ENCODE results near the gene KLK7. TPM values are rescaled to one million over a fixed set of nuclear protein-coding genes. Genes with fewer than 3 reads are reported as not detected.

KLK7 gene
- total and polyA plus RNA-seq, 4 donors: 0.05 to 0.31 (median 0.14) TPM; not detected in 1

DNA sequence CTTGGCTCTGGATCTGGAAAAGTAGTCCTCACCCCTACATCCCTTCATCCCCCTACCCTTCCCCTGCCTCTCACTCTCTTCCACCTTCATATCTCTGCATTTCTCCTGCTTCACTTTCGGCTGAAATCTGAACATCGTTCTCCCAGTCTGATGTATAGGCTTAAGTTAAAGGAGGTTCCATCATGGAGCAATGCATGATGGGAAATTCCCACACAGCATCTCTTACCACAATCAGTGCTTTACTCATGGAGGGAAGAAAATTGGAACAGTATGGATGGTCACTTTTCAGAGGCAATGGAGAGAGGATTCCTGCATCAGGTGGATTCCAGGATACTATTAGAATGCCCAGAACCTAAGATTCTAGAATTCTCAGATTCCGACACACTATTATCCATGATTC is 23.8 kb upstream of the KLK7 start:
- Histone ChIP-seq H3K36me3 (ENCODE audit: control insufficient read depth in 4 of 4, insufficient read depth in 4 of 4, low read length in 4 of 4) (no peaks in the 10 kb centered on the region), H3K9ac (ENCODE audit: insufficient read depth in 1 of 2, low read length in 2 of 2) (no peak overlapping the region), H3K27ac (ENCODE audit: low read depth in 1 of 2, low read length in 1 of 2) (no peak overlapping the region), H3K9me3 (ENCODE audit: control insufficient read depth in 4 of 4, insufficient read depth in 3 of 4, low read length in 3 of 4) (peaks cover 0 to 3% (median 0%) of the 10 kb centered on the region in 4 donors), H3K4me3 (no peak overlapping the region), H3K4me1 (ENCODE audit: control insufficient read depth in 5 of 5, insufficient read depth in 5 of 5, low read length in 5 of 5) (no peaks in the 10 kb centered on the region), H3K27me3 (ENCODE audit: control insufficient read depth in 3 of 3, insufficient read depth in 3 of 3, low read length in 2 of 3) (peaks cover 0 to 15% (median 3%) of the 10 kb centered on the region in 3 donors)
- WGBS, 2 donors: 82 to 91% methylated on average over 3 of the region's 3 CpGs
- TF ChIP-seq, protein P1, sequence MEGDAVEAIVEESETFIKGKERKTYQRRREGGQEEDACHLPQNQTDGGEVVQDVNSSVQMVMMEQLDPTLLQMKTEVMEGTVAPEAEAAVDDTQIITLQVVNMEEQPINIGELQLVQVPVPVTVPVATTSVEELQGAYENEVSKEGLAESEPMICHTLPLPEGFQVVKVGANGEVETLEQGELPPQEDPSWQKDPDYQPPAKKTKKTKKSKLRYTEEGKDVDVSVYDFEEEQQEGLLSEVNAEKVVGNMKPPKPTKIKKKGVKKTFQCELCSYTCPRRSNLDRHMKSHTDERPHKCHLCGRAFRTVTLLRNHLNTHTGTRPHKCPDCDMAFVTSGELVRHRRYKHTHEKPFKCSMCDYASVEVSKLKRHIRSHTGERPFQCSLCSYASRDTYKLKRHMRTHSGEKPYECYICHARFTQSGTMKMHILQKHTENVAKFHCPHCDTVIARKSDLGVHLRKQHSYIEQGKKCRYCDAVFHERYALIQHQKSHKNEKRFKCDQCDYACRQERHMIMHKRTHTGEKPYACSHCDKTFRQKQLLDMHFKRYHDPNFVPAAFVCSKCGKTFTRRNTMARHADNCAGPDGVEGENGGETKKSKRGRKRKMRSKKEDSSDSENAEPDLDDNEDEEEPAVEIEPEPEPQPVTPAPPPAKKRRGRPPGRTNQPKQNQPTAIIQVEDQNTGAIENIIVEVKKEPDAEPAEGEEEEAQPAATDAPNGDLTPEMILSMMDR (IDR thresholded peaks at IDR 0.05; ENCODE audit: control extremely low read depth, extremely low read depth): no peak
- no peak for DNase-seq
- no peak for ATAC-seq (ENCODE audit: insufficient read depth, low FRiP score)

DNA sequence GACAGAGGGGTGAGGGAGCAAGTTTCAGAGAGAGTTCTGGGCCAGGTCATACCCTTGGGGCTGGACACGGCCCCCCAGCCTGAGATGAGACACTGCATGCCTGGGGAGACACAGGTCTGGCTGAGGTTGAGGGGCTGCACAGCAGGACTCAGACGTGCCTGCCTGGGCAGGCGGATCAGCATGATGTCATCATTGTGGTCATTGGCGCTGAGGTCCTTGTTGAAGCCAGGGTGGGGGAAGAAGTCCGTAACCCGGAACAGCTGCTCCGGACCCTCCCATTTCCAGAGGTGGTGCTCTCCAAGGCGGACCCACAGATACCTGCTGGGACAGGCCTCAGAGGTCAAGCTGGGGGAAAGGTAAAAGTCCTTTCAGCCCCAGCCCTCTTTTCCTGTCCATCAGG is 22.7 kb upstream of the KLK7 start:
- H3K27me3 ChIP-seq (ENCODE audit: control insufficient read depth in 3 of 3, insufficient read depth in 3 of 3, low read length in 2 of 3): peaks cover 2 to 15% (median 3%) of the 10 kb centered on the region in 3 donors
- WGBS, 2 donors: 51 to 55% methylated on average over 8 of the region's 8 CpGs

DNA sequence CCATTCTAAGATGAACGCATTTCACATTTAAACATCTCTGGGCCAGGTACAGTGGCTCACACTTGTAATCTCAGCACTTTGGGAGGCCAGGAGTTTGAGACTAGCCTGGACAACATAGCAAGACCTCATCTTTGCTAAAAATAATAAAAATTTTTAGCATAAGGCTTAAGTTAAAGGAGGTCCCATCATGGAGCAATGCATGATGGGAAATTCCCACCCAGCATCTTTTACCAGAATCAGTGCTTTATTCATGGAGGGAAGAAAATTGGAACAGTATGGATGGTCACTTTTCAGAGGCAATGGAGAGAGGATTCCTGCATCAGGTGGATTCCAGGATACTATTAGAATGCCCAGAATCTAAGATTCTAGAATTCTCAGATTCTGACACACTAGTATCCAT is 21.5 kb upstream of the KLK7 start:
- H3K27ac ChIP-seq (ENCODE audit: low read depth in 1 of 2, low read length in 1 of 2): no peak overlapping the region
- no peak overlapping the region for H3K4me3 ChIP-seq
- no peak overlapping the region for H3K9ac ChIP-seq (ENCODE audit: insufficient read depth in 1 of 2, low read length in 2 of 2)
- no peaks in the 10 kb centered on the region for H3K36me3 ChIP-seq (ENCODE audit: control insufficient read depth in 4 of 4, insufficient read depth in 4 of 4, low read length in 4 of 4)
- H3K4me1 ChIP-seq (ENCODE audit: control insufficient read depth in 5 of 5, insufficient read depth in 5 of 5, low read length in 5 of 5): no peaks in the 10 kb centered on the region
- DNase-seq (no peak), ATAC-seq (ENCODE audit: insufficient read depth, low FRiP score) (no peak)
- TF ChIP-seq, protein P1 (IDR thresholded peaks at IDR 0.05; ENCODE audit: control extremely low read depth, extremely low read depth): no peak
- WGBS, 2 donors: 94 to 98% methylated on average over 1 of the region's 1 CpG
- H3K27me3 ChIP-seq (ENCODE audit: control insufficient read depth in 3 of 3, insufficient read depth in 3 of 3, low read length in 2 of 3): peaks cover 3 to 21% (median 4%) of the 10 kb centered on the region in 3 donors
- peaks cover 0 to 3% (median 0%) of the 10 kb centered on the region in 4 donors for H3K9me3 ChIP-seq (ENCODE audit: control insufficient read depth in 4 of 4, insufficient read depth in 3 of 4, low read length in 3 of 4)

More for the DNA sequence above, 22.7 kb upstream of the KLK7 start:
- ATAC-seq (ENCODE audit: insufficient read depth, low FRiP score): no peak
- no peak for DNase-seq
- Histone ChIP-seq H3K4me1 (ENCODE audit: control insufficient read depth in 5 of 5, insufficient read depth in 5 of 5, low read length in 5 of 5) (no peaks in the 10 kb centered on the region), H3K9me3 (ENCODE audit: control insufficient read depth in 4 of 4, insufficient read depth in 3 of 4, low read length in 3 of 4) (peaks cover 0 to 3% (median 0%) of the 10 kb centered on the region in 4 donors), H3K9ac (ENCODE audit: insufficient read depth in 1 of 2, low read length in 2 of 2) (no peak overlapping the region), H3K27ac (ENCODE audit: low read depth in 1 of 2, low read length in 1 of 2) (no peak overlapping the region), H3K4me3 (no peak overlapping the region), H3K36me3 (ENCODE audit: control insufficient read depth in 4 of 4, insufficient read depth in 4 of 4, low read length in 4 of 4) (no peaks in the 10 kb centered on the region)
- TF ChIP-seq, protein P1 (IDR thresholded peaks at IDR 0.05; ENCODE audit: control extremely low read depth, extremely low read depth): no peak

DNA sequence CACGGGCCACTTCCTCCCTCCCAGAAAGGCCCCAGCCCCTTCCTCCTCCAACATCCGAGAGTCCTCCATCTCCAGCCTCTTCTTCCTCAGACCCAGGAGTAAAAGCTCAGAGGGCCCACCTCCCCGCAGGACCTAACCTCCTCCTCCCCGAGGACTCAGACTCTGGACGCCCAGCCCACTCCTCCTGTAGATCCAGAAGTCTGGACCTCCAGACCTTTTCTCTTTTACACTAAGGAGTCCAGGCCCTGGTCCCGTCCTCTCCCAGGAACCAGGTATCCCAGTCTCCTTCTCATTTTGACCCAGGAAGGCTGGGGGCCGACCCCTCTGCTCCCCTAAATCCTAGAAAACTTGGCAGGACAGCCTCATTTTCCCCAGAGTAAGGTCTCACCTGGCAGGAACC is 19.6 kb upstream of the KLK7 start:
- WGBS, 2 donors: 73% methylated on average over 7 of the region's 7 CpGs
- ATAC-seq (ENCODE audit: insufficient read depth, low FRiP score) (no peak), DNase-seq (no peak)
- no peaks in the 10 kb centered on the region for H3K4me1 ChIP-seq (ENCODE audit: control insufficient read depth in 5 of 5, insufficient read depth in 5 of 5, low read length in 5 of 5)
- no peaks in the 10 kb centered on the region for H3K36me3 ChIP-seq (ENCODE audit: control insufficient read depth in 4 of 4, insufficient read depth in 4 of 4, low read length in 4 of 4)
- no peak overlapping the region for H3K9ac ChIP-seq (ENCODE audit: insufficient read depth in 1 of 2, low read length in 2 of 2)
- H3K4me3 ChIP-seq: no peak overlapping the region
- no peaks in the 10 kb centered on the region for H3K9me3 ChIP-seq (ENCODE audit: control insufficient read depth in 4 of 4, insufficient read depth in 3 of 4, low read length in 3 of 4)
- TF ChIP-seq, protein P1 (IDR thresholded peaks at IDR 0.05; ENCODE audit: control extremely low read depth, extremely low read depth): no peak
- peaks cover 0 to 17% (median 4%) of the 10 kb centered on the region in 3 donors for H3K27me3 ChIP-seq (ENCODE audit: control insufficient read depth in 3 of 3, insufficient read depth in 3 of 3, low read length in 2 of 3)
- H3K27ac ChIP-seq (ENCODE audit: low read depth in 1 of 2, low read length in 1 of 2): no peak overlapping the region
